Gastrocnemius medialis (tissue), 4 donors: Measurements from ENCODE around the gene PDE9A.

ENCODE experiments used
- CTCF ChIP-seq, 5 experiments: fragments of 450-650 bp in 3 of 5; fragments of 200-600 bp in 2 of 5; sonication (generic) in 2 of 5; IDR thresholded peaks in 4 of 5; conservative IDR thresholded peaks in 1 of 5; 1 replicate in 4 of 5; 2 replicates in 1 of 5; pipeline ENCODE4 v1.5.1; 2016 to 2019; ENCODE audit warnings: antibody characterized with exemption in 5 of 5, mild to moderate bottlenecking in 3 of 5, moderate library complexity in 3 of 5
- POLR2A ChIP-seq, 2 donors: fragments of 450-650 bp; IDR thresholded peaks; one replicate each; pipeline ENCODE4 v1.6.1; 2017; ENCODE audit warnings: antibody characterized with exemption in 2 of 2, mild to moderate bottlenecking in 2 of 2, moderate library complexity in 2 of 2

GRCh38 chr21:42661688-42662429 is 8.4 kb downstream of the PDE9A start:
- TF ChIP-seq CTCF (IDR thresholded peaks at IDR 0.05 in 4 of 5, conservative IDR thresholded peaks at IDR 0.05 in 1 of 5) (no peak), POLR2A (IDR thresholded peaks at IDR 0.05) (no peak)
